Stimulated activated naive CD4-positive, alpha-beta T cell (primary cell): ENCODE results near the gene ZFP3.
A peak's percentile ranks its signal among the peaks of the same experiment; 100 is the strongest.
"Not testable (repeated sequence)": the region's sequence is repeated elsewhere in the genome, so short reads cannot be mapped to it uniquely, and the experiment has no call there.

ENCODE experiments used
- DNase-seq, 6 experiments: peaks; one replicate each; lab custom pipeline; 2025; lab: John Stamatoyannopoulos, UW

Gene ZFP3

GRCh38 chr17:5077781-5078105, 524 bp upstream of the ZFP3 start:
- no peak for DNase-seq

- no peak for DNase-seq
Observed at GRCh38 chr17:5080591-5080990, 2.3 kb downstream of the ZFP3 start.

DNA sequence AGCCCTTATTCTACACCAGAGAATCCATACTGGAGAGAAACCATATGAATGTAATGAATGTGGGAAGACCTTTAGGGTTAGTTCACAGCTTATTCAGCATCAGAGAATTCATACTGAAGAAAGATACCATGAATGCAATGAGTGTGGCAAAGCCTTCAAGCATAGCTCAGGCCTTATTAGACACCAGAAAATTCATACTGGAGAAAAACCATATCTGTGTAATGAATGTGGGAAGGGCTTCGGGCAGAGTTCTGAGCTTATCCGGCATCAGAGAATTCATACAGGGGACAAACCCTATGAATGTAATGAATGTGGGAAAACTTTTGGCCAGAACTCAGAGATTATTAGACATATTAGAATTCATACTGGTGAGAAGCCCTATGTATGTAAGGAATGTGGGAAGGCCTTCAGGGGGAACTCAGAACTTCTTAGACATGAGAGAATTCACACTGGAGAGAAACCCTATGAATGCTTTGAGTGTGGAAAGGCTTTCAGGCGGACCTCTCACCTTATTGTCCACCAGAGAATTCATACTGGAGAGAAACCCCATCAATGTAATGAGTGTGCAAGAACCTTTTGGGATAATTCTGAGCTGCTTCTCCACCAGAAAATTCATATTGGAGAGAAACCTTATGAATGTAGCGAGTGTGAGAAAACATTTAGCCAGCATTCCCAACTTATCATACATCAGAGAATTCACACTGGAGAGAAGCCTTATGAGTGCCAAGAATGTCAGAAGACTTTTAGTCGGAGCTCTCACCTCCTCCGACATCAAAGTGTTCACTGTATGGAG, 14.1 kb downstream of the ZFP3 start:
- DNase-seq = no peak

DNA sequence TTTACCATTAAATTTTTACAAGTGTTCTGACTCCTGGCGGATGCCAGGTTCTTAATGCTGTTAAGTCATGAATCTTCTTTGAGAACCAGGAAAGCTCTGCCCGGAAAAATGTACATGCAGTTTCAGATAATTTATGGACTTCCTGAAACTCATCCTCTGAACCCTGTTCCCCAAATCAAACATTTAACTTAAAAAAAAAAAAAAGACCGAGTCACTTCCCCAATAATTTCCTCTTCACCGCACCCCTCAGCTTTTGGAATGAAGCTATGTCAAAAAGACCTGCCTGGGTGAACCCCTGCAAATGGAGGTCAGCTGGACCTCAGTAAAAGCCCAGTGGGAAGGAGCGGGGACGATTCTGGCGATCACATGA, 18.4 kb downstream of the ZFP3 start:
- DNase-seq = no peak

GRCh38 chr17:5097101-5097834, 19.0 kb downstream of the ZFP3 start:
- peak in 5 of 6 experiments; percentile 7 to 50 (median 32) for DNase-seq

DNA sequence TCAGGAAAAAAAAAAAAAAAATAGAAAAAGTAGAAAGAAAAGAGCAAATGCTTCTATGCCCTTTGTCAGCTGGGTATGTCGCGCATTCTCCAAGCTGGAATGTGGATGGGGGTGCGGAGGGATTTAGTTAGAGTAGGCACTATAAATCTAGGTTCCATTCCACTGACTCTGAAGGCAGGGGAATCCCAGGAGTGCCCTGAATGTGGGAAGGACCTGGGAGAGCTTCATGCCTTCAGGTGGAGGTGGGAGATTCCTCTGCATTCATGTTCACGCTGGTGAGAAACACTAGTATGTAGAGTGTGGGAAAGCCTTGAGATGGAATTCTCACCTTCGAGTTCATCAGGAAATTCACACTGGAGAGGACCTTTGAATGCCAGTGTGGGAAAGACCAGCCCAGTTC, 21.0 kb downstream of the ZFP3 start:
- no peak for DNase-seq

GRCh38 chr17:5100832-5101231, 22.6 kb downstream of the ZFP3 start:
- no peak for DNase-seq

DNA sequence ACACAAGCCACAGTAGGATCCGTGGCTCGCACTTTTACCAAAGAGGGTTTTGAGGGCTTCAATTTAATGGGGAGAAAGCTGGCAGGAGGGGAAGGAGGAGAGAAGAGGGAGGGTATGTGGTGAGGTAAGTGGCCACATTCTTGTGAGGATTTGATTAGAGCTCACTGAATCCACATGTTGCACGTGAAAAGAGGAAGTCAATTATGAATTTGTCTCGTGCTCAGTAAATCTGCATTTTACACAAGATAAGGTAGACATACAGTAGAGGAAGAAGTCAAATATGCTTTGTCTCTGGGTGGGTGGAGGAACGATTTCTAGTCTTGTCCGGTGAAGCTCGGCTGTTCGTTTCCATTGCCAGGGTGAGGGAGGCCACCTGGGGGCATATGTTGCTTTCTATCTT, 32.5 kb downstream of the ZFP3 start:
- DNase-seq = no peak

DNA sequence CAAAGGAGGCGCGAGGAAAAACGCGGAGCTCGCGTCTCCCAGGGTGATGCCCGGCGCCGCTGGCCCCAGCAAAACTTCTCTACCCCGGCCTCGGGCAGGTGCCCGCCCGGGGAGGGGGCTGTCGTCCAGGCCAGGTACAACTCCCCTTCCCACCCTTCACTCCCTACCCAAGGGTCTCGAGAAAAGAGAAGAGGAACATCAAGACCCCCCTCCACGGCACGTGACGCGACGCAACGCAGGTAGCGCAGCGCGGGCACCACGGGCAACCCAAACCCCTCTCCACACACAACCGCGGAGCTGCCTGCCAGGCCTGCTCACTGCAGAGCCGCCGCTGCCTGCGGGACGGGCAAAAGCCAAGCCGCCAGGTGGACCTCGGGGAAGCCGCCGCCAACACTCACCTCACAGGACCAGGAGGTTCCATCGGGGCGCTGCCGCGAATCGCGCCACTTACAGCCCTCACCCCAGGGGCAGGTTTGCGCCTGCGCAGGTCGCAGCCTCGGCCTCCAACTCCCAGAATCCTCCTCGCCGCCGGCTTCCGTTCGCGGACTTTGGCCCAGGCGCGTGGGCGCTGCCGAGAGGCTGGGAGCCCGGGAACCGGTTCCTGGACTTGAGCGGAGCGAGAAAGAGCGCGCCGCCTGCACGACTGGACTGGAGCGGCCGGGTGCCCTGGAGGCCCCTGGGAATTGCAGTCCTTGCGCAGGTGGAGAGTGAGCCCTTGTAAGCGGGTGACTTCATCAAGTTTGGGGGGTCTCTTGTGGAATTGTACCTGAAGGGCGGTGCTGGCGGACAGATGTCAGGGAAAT, 33.3 kb downstream of the ZFP3 start, which contains the start of gene ZNF232:
Gene ZNF232 (minus strand): TSS at position 477 of the 803 bp plus-strand sequence. CDS start 56 bp downstream, at position 421.
- peak; percentile 78 to 88 (median 86) for DNase-seq

DNA sequence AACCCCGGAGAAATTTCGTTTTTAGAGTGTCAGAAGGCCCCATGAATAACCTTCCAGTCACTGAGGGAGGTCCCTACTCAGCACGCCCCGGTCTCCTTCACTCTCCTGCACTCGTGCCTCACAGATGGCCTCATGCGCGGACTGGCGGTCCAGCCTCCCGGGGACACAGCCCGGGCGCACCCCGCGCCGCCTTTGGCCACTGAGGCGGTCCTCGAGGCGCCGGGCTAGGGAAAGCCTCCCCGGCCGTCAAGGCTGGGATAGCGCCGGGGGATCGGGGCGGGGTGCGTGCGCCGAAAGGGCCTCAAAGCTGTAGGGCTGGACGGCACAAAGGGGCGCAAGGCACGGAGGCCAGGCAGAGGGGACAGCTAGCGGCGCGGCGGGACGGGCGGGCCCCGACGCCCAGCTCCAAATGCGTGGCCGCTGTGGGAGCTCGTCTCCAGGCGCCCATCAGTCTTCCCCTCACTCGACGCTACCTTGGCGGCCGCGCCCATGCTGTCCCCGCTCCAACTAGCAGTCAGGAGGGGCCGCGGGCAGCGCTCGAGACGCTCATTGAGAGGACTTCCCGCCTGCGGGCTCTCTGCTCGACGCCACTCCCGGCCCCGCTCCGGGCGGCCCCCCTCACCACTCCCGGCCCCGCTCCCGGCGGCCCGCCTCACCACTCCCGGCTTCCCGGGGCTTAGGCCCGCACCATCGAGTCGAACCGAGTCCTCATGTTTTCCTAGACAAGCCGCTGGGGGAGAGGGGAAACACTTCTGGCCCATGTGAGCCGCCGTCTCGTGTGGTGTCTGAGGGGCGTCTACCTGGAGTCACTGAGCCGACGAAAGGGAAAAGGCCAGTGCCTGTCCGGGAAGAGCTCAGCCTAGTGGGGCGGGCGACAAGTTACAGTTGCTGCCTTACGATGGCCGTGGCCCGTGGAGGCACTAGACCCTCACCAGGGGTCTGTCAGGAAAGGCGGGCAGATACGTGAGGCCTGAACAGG, 37.7 kb downstream of the ZFP3 start, which contains the start of gene USP6:
Gene USP6 (plus strand): TSS at position 360 of the 979 bp plus-strand sequence. CDS start 14,336 bp downstream, outside the sequence.
- no peak for DNase-seq

DNA sequence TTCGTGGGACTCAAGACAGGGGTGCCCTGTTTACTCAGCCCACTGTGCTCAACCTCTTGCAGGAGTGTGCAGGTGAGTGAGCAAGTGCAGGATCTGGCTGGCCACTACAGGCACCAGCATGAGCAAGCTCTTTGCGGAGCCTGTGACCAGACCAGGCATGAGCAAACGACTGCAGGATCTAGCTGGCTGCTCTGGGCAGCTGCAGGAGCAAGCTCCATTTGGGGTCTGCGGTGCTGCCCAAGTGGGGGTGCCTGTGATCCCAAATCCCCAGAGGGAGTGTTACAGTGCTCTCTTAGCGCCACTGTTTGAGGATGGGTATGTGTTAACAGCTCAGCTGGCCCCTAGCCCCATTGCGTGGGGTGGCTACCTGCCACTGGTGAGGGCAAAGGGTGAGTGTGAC, 40.0 kb downstream of the ZFP3 start:
- no peak for DNase-seq

DNA sequence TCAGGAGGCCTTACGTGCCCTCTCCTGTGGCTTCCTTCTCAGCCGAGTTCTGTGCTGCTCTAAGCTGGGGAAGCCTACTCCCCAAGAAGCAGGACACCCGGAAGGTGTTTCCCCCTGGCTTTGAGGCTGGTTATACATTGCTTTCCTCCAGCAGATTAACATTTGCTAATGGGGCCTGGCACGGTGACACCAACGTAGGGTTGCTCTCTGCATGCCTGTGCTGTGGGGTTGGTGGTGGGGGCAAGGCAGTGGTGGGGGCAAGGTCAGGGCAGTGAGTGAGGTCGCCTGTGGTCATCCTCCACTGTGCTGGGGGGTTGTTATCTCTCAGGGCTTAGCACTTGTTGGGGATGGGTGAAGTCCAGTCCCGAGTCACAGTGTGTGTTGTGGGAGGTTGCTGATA, 41.8 kb downstream of the ZFP3 start:
- DNase-seq = no peak

GRCh38 chr17:5120436-5121185, 42.3 kb downstream of the ZFP3 start:
- not testable (repeated sequence) for DNase-seq

GRCh38 chr17:5121186-5121841, 43.0 kb downstream of the ZFP3 start:
- DNase-seq = no peak

GRCh38 chr17:5122056-5122455, 43.8 kb downstream of the ZFP3 start:
- DNase-seq = not testable (repeated sequence)

DNA sequence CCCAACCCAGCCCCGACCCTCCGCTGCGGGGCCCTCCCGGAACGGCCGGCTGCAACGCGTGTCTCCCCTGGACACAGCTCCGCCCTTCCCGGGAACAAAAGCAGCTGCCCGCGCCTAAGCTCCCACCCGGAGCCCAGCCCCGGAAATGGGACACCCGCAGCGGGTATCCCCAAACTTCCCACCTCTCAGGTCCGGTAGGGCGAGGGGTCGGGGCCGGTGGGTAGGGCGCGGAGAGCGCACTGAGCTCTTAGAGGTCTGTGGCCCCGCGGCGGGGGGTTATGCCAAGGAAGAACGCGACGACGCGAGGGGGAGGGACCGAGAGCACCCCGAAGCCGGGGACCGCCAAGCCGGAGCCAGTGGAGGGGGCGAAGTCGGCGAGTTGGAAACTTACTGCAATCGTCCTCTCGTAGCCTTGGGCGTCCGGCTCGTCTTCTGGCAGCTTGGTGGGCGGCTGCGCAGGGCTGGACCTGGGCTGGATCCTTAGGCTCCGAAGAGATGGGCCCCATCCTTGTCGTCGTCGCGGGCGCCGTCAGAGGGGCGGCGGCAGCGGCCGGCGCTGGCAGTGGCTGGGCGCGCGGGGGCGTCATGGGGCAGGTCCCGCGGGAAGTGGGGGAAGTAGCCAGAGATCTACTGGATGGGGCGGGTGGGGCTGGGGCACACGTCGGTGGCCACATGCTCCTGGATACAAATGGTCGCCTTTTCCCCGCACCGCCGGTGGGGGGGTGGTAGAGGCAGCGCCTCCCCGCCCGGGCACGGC, 44.5 kb downstream of the ZFP3 start:
- DNase-seq = peak in 1 of 6 experiments; percentile 5

DNA sequence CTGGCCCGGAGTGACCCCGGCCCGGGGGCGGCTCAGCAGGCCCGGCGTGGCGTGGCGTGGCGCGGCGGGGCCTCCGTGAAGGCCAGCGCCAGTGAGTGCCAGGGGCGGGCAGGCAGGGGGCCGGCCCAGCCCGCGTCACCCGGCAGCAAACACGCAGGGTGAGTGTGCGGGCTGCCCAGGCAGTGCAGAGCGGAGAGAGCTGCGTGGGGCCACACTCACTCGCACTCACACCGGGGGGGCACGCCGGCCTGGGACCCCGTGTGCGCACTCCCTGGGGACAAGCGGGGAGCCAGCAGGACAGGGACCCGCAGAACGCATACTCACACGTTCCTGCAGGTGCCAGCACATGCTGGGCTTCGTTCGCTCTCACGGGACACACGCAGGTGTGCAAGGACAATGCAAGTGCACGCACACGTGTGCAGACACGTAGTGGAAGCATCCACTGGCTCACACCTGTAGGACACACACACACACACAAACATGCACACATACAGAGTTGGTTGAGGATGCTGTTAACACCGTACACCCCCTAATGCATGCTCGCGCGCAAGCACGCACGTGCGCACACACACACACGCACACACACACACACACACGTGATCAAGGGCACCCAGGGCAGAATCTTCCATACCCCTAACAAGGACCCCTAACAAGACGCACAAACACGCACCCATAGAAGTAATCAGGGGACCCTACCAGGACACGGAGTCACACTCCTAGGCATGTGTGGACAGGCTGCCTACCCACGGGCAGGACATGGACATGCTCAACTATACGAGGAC, 45.3 kb downstream of the ZFP3 start:
- no peak for DNase-seq

DNA sequence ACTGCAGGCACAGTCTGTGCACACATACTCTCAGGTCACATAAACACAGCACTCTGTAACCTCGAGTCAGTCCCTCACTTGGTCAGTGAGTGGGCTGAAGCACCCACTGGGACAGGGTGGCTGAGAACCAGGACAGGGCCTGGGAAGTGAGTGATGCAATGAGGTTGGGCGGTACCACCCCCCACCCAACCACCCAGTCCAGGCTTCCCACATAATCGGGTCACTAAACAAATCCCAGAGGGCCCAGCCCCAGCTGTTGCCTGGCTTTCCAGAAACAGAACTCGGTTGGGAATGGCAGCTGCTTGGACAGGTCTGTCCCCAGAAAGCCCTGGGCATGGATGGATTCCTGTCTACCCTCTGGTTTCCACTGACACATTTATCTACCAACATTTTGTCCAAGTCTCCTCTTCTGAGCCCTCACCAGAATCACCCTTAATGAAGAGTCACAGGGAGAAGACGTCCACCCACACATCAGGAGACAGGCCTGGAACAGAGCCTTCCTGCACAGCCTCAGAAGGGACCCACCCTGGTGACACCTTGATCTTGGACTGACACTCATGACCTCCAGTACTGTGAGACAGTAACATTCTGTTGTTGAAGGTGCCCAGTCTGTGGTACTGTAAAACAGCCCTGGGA, 46.0 kb downstream of the ZFP3 start:
- DNase-seq = not testable (repeated sequence)
